Measurements from ENCODE around the gene MAMDC4. TPM values are rescaled to one million over a fixed set of nuclear protein-coding genes. Genes with fewer than 3 reads are reported as not detected.

The MAMDC4 gene
- total RNA-seq, 1 experiment from 2014 or later, result 6.7 TPM

DNA sequence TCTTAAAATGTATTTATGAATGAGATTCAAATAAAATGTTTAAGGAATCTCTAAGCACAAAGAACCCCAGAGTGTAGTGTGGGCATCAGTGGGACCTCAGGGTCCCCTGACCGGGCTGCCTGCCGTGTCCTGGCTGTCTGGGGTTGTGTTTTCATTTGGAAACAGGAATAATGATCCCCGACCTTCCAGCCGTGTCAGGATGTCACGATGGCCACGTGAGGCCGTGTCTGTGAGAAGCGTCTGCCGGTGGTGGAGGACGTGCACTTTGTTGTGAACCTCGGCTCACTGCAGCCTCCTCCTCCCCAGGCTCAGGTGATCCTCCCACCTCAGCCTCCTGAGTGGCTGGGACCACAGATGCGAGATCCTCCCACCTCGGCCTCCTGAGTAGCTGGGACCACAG is 38.5 kb downstream of the MAMDC4 start (continued):
- TF ChIP-seq, protein P1, sequence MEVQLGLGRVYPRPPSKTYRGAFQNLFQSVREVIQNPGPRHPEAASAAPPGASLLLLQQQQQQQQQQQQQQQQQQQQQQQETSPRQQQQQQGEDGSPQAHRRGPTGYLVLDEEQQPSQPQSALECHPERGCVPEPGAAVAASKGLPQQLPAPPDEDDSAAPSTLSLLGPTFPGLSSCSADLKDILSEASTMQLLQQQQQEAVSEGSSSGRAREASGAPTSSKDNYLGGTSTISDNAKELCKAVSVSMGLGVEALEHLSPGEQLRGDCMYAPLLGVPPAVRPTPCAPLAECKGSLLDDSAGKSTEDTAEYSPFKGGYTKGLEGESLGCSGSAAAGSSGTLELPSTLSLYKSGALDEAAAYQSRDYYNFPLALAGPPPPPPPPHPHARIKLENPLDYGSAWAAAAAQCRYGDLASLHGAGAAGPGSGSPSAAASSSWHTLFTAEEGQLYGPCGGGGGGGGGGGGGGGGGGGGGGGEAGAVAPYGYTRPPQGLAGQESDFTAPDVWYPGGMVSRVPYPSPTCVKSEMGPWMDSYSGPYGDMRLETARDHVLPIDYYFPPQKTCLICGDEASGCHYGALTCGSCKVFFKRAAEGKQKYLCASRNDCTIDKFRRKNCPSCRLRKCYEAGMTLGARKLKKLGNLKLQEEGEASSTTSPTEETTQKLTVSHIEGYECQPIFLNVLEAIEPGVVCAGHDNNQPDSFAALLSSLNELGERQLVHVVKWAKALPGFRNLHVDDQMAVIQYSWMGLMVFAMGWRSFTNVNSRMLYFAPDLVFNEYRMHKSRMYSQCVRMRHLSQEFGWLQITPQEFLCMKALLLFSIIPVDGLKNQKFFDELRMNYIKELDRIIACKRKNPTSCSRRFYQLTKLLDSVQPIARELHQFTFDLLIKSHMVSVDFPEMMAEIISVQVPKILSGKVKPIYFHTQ (CRISPR knock-in tag; IDR thresholded peaks at IDR 0.05), result no peak

DNA sequence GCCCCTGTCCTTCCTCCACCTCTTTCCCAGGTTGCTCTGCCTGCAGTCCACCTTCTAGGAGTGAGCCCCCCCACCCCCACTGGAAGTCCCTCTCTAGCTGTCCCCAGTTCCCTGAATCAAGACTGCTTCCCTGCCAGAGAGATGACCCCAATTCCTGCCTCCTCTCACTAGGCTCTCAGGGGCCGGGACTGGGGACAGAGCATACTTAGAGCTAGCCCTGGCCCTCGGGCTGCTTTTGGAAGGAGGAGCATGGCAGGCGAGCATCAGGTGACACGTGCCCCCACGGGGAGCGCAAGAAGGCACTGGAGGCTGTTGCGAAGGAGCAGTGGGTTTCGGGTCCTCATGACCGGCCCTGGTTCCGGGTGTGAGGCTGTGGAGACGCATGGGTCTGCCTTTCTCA is 43.9 kb downstream of the MAMDC4 start:
- Mint-ChIP-seq H3K9me3 (no peaks in the 10 kb centered on the region), H3K27me3 (ENCODE audit: low read depth) (no peaks in the 10 kb centered on the region), H3K36me3 (peaks cover 33% of the 10 kb centered on the region), H3K4me3 (no peak overlapping the region), H3K4me1 (no peaks in the 10 kb centered on the region), H3K27ac (peak overlapping the region; percentile 65; the same call in 1 of the 2 replicates)
- ChIA-PET POLR2A (no interaction called here), CTCF (interaction anchor here (0.7 kb wide), 1 partner anchor 326 kb away, joined by 3 read pairs; no protein-coding TSS in a partner anchor)
- DNase-seq (ENCODE audit: low spot score) (no peak), ATAC-seq (no peak)
- no peak for TF ChIP-seq JUN (CRISPR knock-in tag; IDR thresholded peaks at IDR 0.05)
- TF ChIP-seq ZNF396 (CRISPR knock-in tag; IDR thresholded peaks at IDR 0.05; ENCODE audit: borderline replicate concordance), result no peak
- TF ChIP-seq OVOL2 (CRISPR knock-in tag; IDR thresholded peaks at IDR 0.05; ENCODE audit: borderline replicate concordance), result no peak
- TF ChIP-seq, protein P2, sequence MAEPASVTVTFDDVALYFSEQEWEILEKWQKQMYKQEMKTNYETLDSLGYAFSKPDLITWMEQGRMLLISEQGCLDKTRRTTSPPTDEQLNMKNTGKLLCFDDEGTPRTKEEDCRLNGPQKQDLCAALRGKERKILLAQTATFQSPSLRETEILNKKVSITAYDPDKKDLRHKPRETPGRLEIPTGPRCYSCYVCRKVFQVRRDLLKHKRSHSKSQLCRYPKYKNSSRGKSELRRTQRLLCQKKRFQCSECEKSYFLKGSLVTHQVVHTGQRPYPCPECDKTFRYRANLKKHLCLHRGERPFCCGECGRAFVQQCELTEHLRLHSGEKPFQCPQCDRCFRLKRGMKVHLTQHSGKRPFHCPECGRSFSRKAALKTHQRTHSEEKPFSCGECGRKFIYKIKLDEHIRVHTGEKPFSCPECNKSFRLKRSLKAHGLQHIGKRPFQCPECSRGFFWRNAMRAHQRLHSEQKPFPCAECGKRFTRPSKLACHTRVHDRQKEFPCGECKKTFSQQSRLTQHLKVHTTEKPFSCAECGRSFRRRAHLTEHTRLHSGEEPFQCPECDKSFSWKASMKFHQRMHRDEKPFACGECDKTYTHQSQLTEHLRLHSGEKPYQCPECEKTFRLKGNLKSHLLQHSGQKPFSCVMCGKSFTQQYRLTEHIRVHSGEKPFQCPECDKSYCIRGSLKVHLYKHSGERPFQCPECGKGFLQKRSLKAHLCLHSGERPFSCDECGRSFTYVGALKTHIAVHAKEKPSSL (CRISPR knock-in tag; conservative IDR thresholded peaks at IDR 0.05), result no peak
- TF ChIP-seq ZNF138 (CRISPR knock-in tag; conservative IDR thresholded peaks at IDR 0.05), result no peak
- no peak for TF ChIP-seq ZBTB21 (CRISPR knock-in tag; IDR thresholded peaks at IDR 0.05; ENCODE audit: borderline replicate concordance)
- no peak for TF ChIP-seq HMGA2 (CRISPR knock-in tag; IDR thresholded peaks at IDR 0.05)
- no peak for TF ChIP-seq ZNF232 (CRISPR knock-in tag; IDR thresholded peaks at IDR 0.05)
- TF ChIP-seq, protein P3, sequence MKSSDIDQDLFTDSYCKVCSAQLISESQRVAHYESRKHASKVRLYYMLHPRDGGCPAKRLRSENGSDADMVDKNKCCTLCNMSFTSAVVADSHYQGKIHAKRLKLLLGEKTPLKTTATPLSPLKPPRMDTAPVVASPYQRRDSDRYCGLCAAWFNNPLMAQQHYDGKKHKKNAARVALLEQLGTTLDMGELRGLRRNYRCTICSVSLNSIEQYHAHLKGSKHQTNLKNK (CRISPR knock-in tag; IDR thresholded peaks at IDR 0.05), result no peak
- TF ChIP-seq ZNF416 (CRISPR knock-in tag; IDR thresholded peaks at IDR 0.05), result no peak
- TF ChIP-seq, protein P4, sequence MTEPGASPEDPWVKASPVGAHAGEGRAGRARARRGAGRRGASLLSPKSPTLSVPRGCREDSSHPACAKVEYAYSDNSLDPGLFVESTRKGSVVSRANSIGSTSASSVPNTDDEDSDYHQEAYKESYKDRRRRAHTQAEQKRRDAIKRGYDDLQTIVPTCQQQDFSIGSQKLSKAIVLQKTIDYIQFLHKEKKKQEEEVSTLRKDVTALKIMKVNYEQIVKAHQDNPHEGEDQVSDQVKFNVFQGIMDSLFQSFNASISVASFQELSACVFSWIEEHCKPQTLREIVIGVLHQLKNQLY (CRISPR knock-in tag; IDR thresholded peaks at IDR 0.05), result no peak
- no peak for TF ChIP-seq SMAD3 (CRISPR knock-in tag; IDR thresholded peaks at IDR 0.05; ENCODE audit: borderline replicate concordance)
- no peak for TF ChIP-seq FOXP1 (CRISPR knock-in tag; IDR thresholded peaks at IDR 0.05; ENCODE audit: borderline replicate concordance)
- TF ChIP-seq, protein P5, sequence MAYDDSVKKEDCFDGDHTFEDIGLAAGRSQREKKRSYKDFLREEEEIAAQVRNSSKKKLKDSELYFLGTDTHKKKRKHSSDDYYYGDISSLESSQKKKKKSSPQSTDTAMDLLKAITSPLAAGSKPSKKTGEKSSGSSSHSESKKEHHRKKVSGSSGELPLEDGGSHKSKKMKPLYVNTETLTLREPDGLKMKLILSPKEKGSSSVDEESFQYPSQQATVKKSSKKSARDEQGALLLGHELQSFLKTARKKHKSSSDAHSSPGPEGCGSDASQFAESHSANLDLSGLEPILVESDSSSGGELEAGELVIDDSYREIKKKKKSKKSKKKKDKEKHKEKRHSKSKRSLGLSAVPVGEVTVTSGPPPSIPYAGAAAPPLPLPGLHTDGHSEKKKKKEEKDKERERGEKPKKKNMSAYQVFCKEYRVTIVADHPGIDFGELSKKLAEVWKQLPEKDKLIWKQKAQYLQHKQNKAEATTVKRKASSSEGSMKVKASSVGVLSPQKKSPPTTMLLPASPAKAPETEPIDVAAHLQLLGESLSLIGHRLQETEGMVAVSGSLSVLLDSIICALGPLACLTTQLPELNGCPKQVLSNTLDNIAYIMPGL (CRISPR knock-in tag; IDR thresholded peaks at IDR 0.05), result no peak
- TF ChIP-seq, protein P6, sequence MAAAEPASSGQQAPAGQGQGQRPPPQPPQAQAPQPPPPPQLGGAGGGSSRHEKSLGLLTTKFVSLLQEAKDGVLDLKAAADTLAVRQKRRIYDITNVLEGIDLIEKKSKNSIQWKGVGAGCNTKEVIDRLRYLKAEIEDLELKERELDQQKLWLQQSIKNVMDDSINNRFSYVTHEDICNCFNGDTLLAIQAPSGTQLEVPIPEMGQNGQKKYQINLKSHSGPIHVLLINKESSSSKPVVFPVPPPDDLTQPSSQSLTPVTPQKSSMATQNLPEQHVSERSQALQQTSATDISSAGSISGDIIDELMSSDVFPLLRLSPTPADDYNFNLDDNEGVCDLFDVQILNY (CRISPR knock-in tag; IDR thresholded peaks at IDR 0.05), result no peak
- TF ChIP-seq GRHL2 (CRISPR knock-in tag; IDR thresholded peaks at IDR 0.05; ENCODE audit: insufficient replicate concordance, severe bottlenecking), result no peak
